ENCODE data around the gene NME3. TPM values are rescaled to one million over a fixed set of nuclear protein-coding genes. Genes with fewer than 3 reads are reported as not detected.

Gene NME3
- total and polyA plus RNA-seq, 10 of the 15 experiments (the other 5 are each of a cell fraction or from before 2014, with no cell fraction given), result 0.61 to 55.5 (median 26.5) TPM

DNA sequence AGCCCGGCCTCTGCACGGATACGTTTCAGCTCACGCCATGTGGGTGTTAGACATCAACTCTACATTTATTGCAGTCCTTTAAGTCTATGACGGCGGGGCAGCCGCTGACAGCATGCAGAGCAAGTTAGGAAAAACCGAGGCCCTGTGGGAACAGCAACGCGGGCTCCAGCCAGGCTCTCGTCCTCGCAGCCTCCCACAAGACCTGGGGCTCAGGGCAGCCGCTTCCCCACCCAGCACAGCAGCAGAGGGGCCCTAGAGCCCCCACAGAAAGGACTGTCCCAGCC, 5.3 kb upstream of the NME3 start:
- SMC1A ChIA-PET (ENCODE audit: uncharacterized antibody, unreplicated experiment), result no interaction called here
- in situ Hi-C loops (cut with MboI) (no loop called here), intact Hi-C loops (cut with micrococcal nuclease; ENCODE audit: unreplicated experiment) (no loop called here)
- no peaks in the 10 kb centered on the region for H4K20me1 ChIP-seq (ENCODE audit: control insufficient read depth, insufficient read depth)
- no peak overlapping the region for H3K4me2 ChIP-seq (ENCODE audit: control insufficient read depth, insufficient read depth)
- FAIRE-seq (no peak), ATAC-seq (no peak), DNase-seq (ENCODE audit: low read depth, low spot score) (no peak)
- no peak overlapping the region for H2AFZ ChIP-seq (ENCODE audit: control insufficient read depth, low read depth, low read length)
- H3K9me3 ChIP-seq (replicated peaks; ENCODE audit: control insufficient read depth, insufficient read depth, low read length), result no peaks in the 10 kb centered on the region
- CTCF ChIA-PET, result no interaction called here
- TF ChIP-seq ZNF24 (IDR thresholded peaks at IDR 0.05), result no peak
- no peak for TF ChIP-seq MTA2 (IDR thresholded peaks at IDR 0.05; ENCODE audit: low read depth)
- no peak for TF ChIP-seq KLF5 (IDR thresholded peaks at IDR 0.05; ENCODE audit: partially characterized antibody)
- no peak for TF ChIP-seq HDAC6 (IDR thresholded peaks at IDR 0.05; ENCODE audit: unreplicated experiment)
- TF ChIP-seq NFXL1 (IDR thresholded peaks at IDR 0.05; ENCODE audit: borderline replicate concordance), result no peak
- TF ChIP-seq ZNF384 (IDR thresholded peaks at IDR 0.05; ENCODE audit: borderline replicate concordance, low read depth, low read length), result no peak
- no peak for TF ChIP-seq YY1 (IDR thresholded peaks at IDR 0.05; ENCODE audit: low read depth, low read length)
- TF ChIP-seq EGR1 (IDR thresholded peaks at IDR 0.05; ENCODE audit: borderline replicate concordance in 1 of 2, low read depth in 2 of 2, low read length in 2 of 2), result no peak
- TF ChIP-seq NR2C2 (IDR thresholded peaks at IDR 0.05; ENCODE audit: borderline replicate concordance, control insufficient read depth, insufficient read length, low read depth), result no peak
- no peak for TF ChIP-seq IRF4 (IDR thresholded peaks at IDR 0.05; ENCODE audit: low read depth, low read length)
- TF ChIP-seq CEBPB (IDR thresholded peaks at IDR 0.05; ENCODE audit: borderline replicate concordance in 1 of 2, low read depth in 2 of 2, low read length in 2 of 2), result no peak
- TF ChIP-seq, protein P1, sequence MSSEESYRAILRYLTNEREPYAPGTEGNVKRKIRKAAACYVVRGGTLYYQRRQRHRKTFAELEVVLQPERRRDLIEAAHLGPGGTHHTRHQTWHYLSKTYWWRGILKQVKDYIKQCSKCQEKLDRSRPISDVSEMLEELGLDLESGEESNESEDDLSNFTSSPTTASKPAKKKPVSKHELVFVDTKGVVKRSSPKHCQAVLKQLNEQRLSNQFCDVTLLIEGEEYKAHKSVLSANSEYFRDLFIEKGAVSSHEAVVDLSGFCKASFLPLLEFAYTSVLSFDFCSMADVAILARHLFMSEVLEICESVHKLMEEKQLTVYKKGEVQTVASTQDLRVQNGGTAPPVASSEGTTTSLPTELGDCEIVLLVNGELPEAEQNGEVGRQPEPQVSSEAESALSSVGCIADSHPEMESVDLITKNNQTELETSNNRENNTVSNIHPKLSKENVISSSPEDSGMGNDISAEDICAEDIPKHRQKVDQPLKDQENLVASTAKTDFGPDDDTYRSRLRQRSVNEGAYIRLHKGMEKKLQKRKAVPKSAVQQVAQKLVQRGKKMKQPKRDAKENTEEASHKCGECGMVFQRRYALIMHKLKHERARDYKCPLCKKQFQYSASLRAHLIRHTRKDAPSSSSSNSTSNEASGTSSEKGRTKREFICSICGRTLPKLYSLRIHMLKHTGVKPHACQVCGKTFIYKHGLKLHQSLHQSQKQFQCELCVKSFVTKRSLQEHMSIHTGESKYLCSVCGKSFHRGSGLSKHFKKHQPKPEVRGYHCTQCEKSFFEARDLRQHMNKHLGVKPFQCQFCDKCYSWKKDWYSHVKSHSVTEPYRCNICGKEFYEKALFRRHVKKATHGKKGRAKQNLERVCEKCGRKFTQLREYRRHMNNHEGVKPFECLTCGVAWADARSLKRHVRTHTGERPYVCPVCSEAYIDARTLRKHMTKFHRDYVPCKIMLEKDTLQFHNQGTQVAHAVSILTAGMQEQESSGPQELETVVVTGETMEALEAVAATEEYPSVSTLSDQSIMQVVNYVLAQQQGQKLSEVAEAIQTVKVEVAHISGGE (CRISPR knock-in tag; IDR thresholded peaks at IDR 0.05), result no peak
- no peak for TF ChIP-seq SMAD1 (IDR thresholded peaks at IDR 0.05; ENCODE audit: low read depth, partially characterized antibody)
- TF ChIP-seq, protein P2, sequence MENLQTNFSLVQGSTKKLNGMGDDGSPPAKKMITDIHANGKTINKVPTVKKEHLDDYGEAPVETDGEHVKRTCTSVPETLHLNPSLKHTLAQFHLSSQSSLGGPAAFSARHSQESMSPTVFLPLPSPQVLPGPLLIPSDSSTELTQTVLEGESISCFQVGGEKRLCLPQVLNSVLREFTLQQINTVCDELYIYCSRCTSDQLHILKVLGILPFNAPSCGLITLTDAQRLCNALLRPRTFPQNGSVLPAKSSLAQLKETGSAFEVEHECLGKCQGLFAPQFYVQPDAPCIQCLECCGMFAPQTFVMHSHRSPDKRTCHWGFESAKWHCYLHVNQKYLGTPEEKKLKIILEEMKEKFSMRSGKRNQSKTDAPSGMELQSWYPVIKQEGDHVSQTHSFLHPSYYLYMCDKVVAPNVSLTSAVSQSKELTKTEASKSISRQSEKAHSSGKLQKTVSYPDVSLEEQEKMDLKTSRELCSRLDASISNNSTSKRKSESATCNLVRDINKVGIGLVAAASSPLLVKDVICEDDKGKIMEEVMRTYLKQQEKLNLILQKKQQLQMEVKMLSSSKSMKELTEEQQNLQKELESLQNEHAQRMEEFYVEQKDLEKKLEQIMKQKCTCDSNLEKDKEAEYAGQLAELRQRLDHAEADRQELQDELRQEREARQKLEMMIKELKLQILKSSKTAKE (IDR thresholded peaks at IDR 0.05; ENCODE audit: low read depth, poor library complexity, severe bottlenecking), result no peak
- TF ChIP-seq, protein P3, sequence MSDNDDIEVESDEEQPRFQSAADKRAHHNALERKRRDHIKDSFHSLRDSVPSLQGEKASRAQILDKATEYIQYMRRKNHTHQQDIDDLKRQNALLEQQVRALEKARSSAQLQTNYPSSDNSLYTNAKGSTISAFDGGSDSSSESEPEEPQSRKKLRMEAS (IDR thresholded peaks at IDR 0.05; ENCODE audit: low read depth, low read length), result no peak
- TF ChIP-seq CHD1 (IDR thresholded peaks at IDR 0.05; ENCODE audit: low read depth, low read length), result no peak
- no peak for TF ChIP-seq ZNF274 (IDR thresholded peaks at IDR 0.05; ENCODE audit: insufficient read depth, insufficient read length)
- peaks cover 3 to 8% of the 10 kb centered on the region in 2 experiments; a peak in 3 of 4 replicates for H3K36me3 ChIP-seq (ENCODE audit: control insufficient read depth in 2 of 2, insufficient read depth in 2 of 2, low read length in 1 of 2)
- RAD21 ChIA-PET (ENCODE audit: unreplicated experiment), result no interaction called here
- H3K79me2 ChIP-seq (ENCODE audit: control insufficient read depth, insufficient read depth, low read length), result peaks cover 31% of the 10 kb centered on the region
- BruUV-seq (replicated peaks), result no TSS peak
- H3K27ac ChIP-seq (ENCODE audit: control insufficient read depth, insufficient read depth), result no peak overlapping the region
- POLR2A ChIA-PET, result interaction anchor here (0.5 kb wide), 1 partner anchor 71 kb away, joined by 3 read pairs; no protein-coding TSS in a partner anchor
- H3K9ac ChIP-seq (ENCODE audit: control insufficient read depth, insufficient read depth, low read length), result no peak overlapping the region
- 97% methylated on average over 13 of the region's 13 CpGs for WGBS (ENCODE audit: insufficient coverage, insufficient replicate concordance, low lambda C conversion rate, missing lambda C conversion rate)
- peaks cover 17% of the 10 kb centered on the region for H3K4me1 ChIP-seq (ENCODE audit: control insufficient read depth, insufficient read depth, low read length)
- H3K4me3 ChIP-seq, result no peak overlapping the region
- H3K27me3 ChIP-seq (replicated peaks in 1 of 2; ENCODE audit: control insufficient read depth in 2 of 2, insufficient read depth in 2 of 2, low read length in 1 of 2), result no peaks in the 10 kb centered on the region

Data from GM12878 (cell line).